Stimulated activated CD8-positive, alpha-beta memory T cell treated with anti-CD3 and anti-CD28 coated beads, Interleukin-15, amount 100 ng/mL, for 48 hours (primary cell): ENCODE data around the gene ARHGAP26.

Experiments used
- DNase-seq, 2 donors: peaks; one replicate each; pipeline ENCODE4 v3.0.0-alpha.2; 2020; ENCODE audit warnings: low read depth in 2 of 2

The ARHGAP26 gene

GRCh38 chr5:143274952-143275351 is 504.8 kb downstream of the ARHGAP26 start:
- no peak for DNase-seq

- no peak for DNase-seq
Measured at GRCh38 chr5:143275512-143276363, 505.6 kb downstream of the ARHGAP26 start.

- no peak for DNase-seq
Measured at GRCh38 chr5:143277536-143277935, 507.4 kb downstream of the ARHGAP26 start.
